HepG2 (cell line): ENCODE measurements around the gene NR2C1. TPM values are rescaled to one million over a fixed set of nuclear protein-coding genes. Genes with fewer than 3 reads are reported as not detected.

Experiments
- ATAC-seq: fragments of 200-7000 bp; cut with Tn5 transposase; 3 replicates; pipeline ENCODE4 v1.9.1; 2020; ENCODE audit warnings: mild to moderate bottlenecking, moderate library complexity
- BruUV-seq: library from RNA; stranded (reverse); fragments of 400-500 nt; replicated peaks from 2 replicates; lab custom pipeline; 2021; lab: Mats Ljungman, UMichigan
- CTCF ChIA-PET: fragments of 300-600 bp; formaldehyde crosslinking; extraction: SDS; loops from one replicate; lab custom pipeline; 2021; ENCODE audit warnings: low total read pairs, inconsistent platforms, low intra/inter-chr PET ratio; lab: Yijun Ruan, JAX
- POLR2A ChIA-PET: fragments of 350-600 bp; sonication (Branson Sonifier 250); formaldehyde crosslinking; loops from one replicate; lab custom pipeline; 2020; ENCODE audit warnings: antibody characterized with exemption, inconsistent platforms; lab: Yijun Ruan, JAX
- DNase-seq: peaks from one replicate; pipeline ENCODE4 v3.0.0-alpha.2; 2015; ENCODE audit warnings: low spot score
- FAIRE-seq: peaks from 3 replicates; lab custom pipeline; 2011; peaks lifted over from hg19 to GRCh38; lab: Jason Lieb, UNC
- H2AFZ ChIP-seq: one replicate; pipeline ENCODE4 v1.6.1; 2011; ENCODE audit warnings: low read length, inconsistent platforms
- H3K27ac ChIP-seq: fragments of 300-600 bp; 3 replicates; pipeline ENCODE4 v1.8.0; 2011; ENCODE audit warnings: mixed run types, mild to moderate bottlenecking, mixed read lengths, low read length, inconsistent platforms; ENCODE audit not compliant: insufficient read depth; ENCODE audit errors: extremely low read length
- H3K27me3 ChIP-seq, 2 experiments: fragments of 200-600 bp in 1 of 2; 2 replicates in 1 of 2; 3 replicates in 1 of 2; pipeline versions ENCODE4 v1.6.0 to v1.8.0; 2011; ENCODE audit warnings: low read length in 2 of 2, mild to moderate bottlenecking in 2 of 2, moderate library complexity in 2 of 2, inconsistent platforms in 1 of 2; ENCODE audit not compliant: insufficient read depth in 2 of 2, control insufficient read depth in 1 of 2
- H3K36me3 ChIP-seq, 2 experiments: fragments of 200-600 bp in 1 of 2; replicated peaks in 1 of 2; 2 replicates in 1 of 2; 3 replicates in 1 of 2; pipeline versions ENCODE4 v1.5.1 to v1.8.0; 2011; ENCODE audit warnings: low read length in 2 of 2, inconsistent platforms in 1 of 2; ENCODE audit not compliant: insufficient read depth in 2 of 2, control insufficient read depth in 1 of 2
- H3K4me1 ChIP-seq: 2 replicates; pipeline ENCODE4 v1.5.1; 2012; ENCODE audit warnings: low read length, inconsistent platforms; ENCODE audit not compliant: insufficient read depth
- H3K4me2 ChIP-seq: 2 replicates; pipeline ENCODE4 v1.6.0; 2011; ENCODE audit warnings: low read depth, low read length, inconsistent platforms
- H3K4me3 ChIP-seq, 3 experiments: fragments of 200-600 bp in 1 of 3; sonication (generic), shearing (Covaris generic) in 1 of 3; replicated peaks in 1 of 3; 2 replicates each; pipeline ENCODE4 v1.5.1; 2011 to 2016; ENCODE audit warnings: low read length in 3 of 3, inconsistent platforms in 2 of 3, low read depth in 2 of 3, mild to moderate bottlenecking in 2 of 3, control low read depth in 1 of 3, mixed read lengths in 1 of 3; ENCODE audit not compliant: insufficient read depth in 1 of 3
- H3K79me2 ChIP-seq: one replicate; pipeline ENCODE4 v1.6.1; 2011; ENCODE audit warnings: low read length, inconsistent platforms; ENCODE audit not compliant: insufficient read depth
- H3K9ac ChIP-seq: 2 replicates; pipeline ENCODE4 v1.6.0; 2011; ENCODE audit warnings: mild to moderate bottlenecking, low read depth, low read length, inconsistent platforms; ENCODE audit not compliant: insufficient read depth
- H3K9me3 ChIP-seq: 2 replicates; pipeline ENCODE4 v1.5.1; 2012; ENCODE audit warnings: mild to moderate bottlenecking, low read length
- H4K20me1 ChIP-seq: 2 replicates; pipeline ENCODE4 v1.6.0; 2011; ENCODE audit warnings: inconsistent platforms, mild to moderate bottlenecking, low read length, moderate library complexity; ENCODE audit not compliant: insufficient read depth
- FOXA1 ChIP-seq, 2 experiments: fragments of 450-650 bp in 1 of 2; sonication (generic) in 1 of 2; formaldehyde crosslinking in 1 of 2; IDR thresholded peaks; 2 replicates each; pipeline versions ENCODE4 v1.4.0 to v1.6.1; 2016 to 2020; ENCODE audit warnings: missing genetic modification reagents in 1 of 2
- KAT2B ChIP-seq: fragments of 150-350 bp; IDR thresholded peaks from 2 replicates; pipeline ENCODE4 v1.6.1; 2014; ENCODE audit warnings: low read depth, low read length, borderline replicate concordance
- ONECUT2 ChIP-seq: sonication (generic); formaldehyde crosslinking; IDR thresholded peaks from 2 replicates; pipeline ENCODE4 v1.4.0; 2020; ENCODE audit warnings: missing genetic modification reagents
- PBX3 ChIP-seq: sonication (generic); formaldehyde crosslinking; IDR thresholded peaks from 2 replicates; pipeline ENCODE4 v1.8.1; 2023; ENCODE audit warnings: missing genetic modification reagents, inconsistent platforms, borderline replicate concordance
- STAT5B ChIP-seq: sonication (generic); formaldehyde crosslinking; IDR thresholded peaks from 2 replicates; pipeline ENCODE4 v1.4.0; 2020; ENCODE audit warnings: missing genetic modification reagents
- YEATS2 ChIP-seq: sonication (generic); formaldehyde crosslinking; IDR thresholded peaks from 2 replicates; pipeline ENCODE4 v1.4.0; 2020; ENCODE audit warnings: missing genetic modification reagents, borderline replicate concordance
- ZMYM4 ChIP-seq: sonication (generic); formaldehyde crosslinking; IDR thresholded peaks from 2 replicates; pipeline ENCODE4 v1.8.1; 2023; ENCODE audit warnings: mild to moderate bottlenecking, missing genetic modification reagents
- ZNF318 ChIP-seq: sonication (generic); formaldehyde crosslinking; IDR thresholded peaks from 2 replicates; pipeline ENCODE4 v1.4.0; 2020; ENCODE audit warnings: mild to moderate bottlenecking, missing genetic modification reagents
- ZNF564 ChIP-seq: sonication (generic); formaldehyde crosslinking; IDR thresholded peaks from 2 replicates; pipeline ENCODE4 v1.8.1; 2023; ENCODE audit warnings: mild to moderate bottlenecking, missing genetic modification reagents
- ZNF609 ChIP-seq: sonication (generic); formaldehyde crosslinking; IDR thresholded peaks from 2 replicates; pipeline ENCODE4 v1.4.0; 2020; ENCODE audit warnings: mild to moderate bottlenecking, missing genetic modification reagents, borderline replicate concordance
- ZSCAN25 ChIP-seq: sonication (generic); formaldehyde crosslinking; IDR thresholded peaks from 2 replicates; pipeline ENCODE4 v1.8.0; 2022; ENCODE audit warnings: mild to moderate bottlenecking, missing genetic modification reagents
- WGBS: methylation state at CpG from one replicate; pipeline ENCODE4 v1.1.6; 2017; ENCODE audit warnings: low lambda C conversion rate; 5-methylcytosine and 5-hydroxymethylcytosine counted together
- in situ Hi-C: cut with HindIII; loops from 2 replicates; pipeline ENCODE4 v1.10.0; 2017; ENCODE audit warnings: low pct_unique_long_range_greater_than_20kb; ENCODE audit not compliant: extremely low pct_ligation_motif_present
- intact Hi-C: fragments of 100-400 bp; cut with micrococcal nuclease; formaldehyde crosslinking; loops from one replicate; pipeline ENCODE4 v1.10.0; 2022; ENCODE audit not compliant: unreplicated experiment
- polyA plus RNA-seq, 8 experiments: library from polyadenylated mRNA; depleted of rRNA in 3 of 8; stranded (reverse) in 7 of 8; unstranded in 1 of 8; fragments of >200 nt; fragmentation: Illumina TruSeq in 4 of 8; extraction: Trizol in 4 of 8; gene quantifications; 2 replicates each; pipeline versions ENCODE4 v1.2.1 to v1.2.3, GENCODE V29; 2011 to 2016; ENCODE audit warnings: low read depth in 4 of 8, missing spikeins in 1 of 8, mixed read lengths in 1 of 8; ENCODE audit not compliant: insufficient read depth in 1 of 8
- total RNA-seq, 5 experiments: library from RNA; depleted of rRNA; stranded (reverse); fragments of >200 nt; fragmentation: Illumina TruSeq; extraction: Trizol; gene quantifications; 2 replicates each; pipeline ENCODE4 v1.2.3, GENCODE V29; 2016; ENCODE audit warnings: low read depth in 1 of 5

The NR2C1 gene
- total and polyA plus RNA-seq, 2 of the 13 experiments (the other 11 are each of a cell fraction or from before 2014, with no cell fraction given) = 38.0 to 70.8 TPM

- no peaks in the 10 kb centered on the region for H3K9me3 ChIP-seq
- ChIA-PET CTCF (no interaction called here), POLR2A (no interaction called here)
- WGBS = 89% methylated on average over 7 of the region's 7 CpGs
- H4K20me1 ChIP-seq = no peaks in the 10 kb centered on the region
- DNase-seq (no peak), FAIRE-seq (no peak), ATAC-seq (no peak)
- peaks cover 0 to 6% of the 10 kb centered on the region in 2 experiments; a peak in 3 of 5 replicates for H3K36me3 ChIP-seq
- intact Hi-C loops (no loop called here), in situ Hi-C loops (loop anchor here (25.0 kb wide), 1 partner anchor 430 kb away; no protein-coding TSS in a partner anchor)
- H3K27ac ChIP-seq = no peak overlapping the region
- no peak overlapping the region for H3K4me2 ChIP-seq
- H2AFZ ChIP-seq = no peak overlapping the region
- H3K27me3 ChIP-seq = no peaks in the 10 kb centered on the region
- H3K4me1 ChIP-seq = no peaks in the 10 kb centered on the region
- BruUV-seq = no TSS peak
- no peaks in the 10 kb centered on the region for H3K79me2 ChIP-seq
- no peak overlapping the region for H3K9ac ChIP-seq
- no peak overlapping the region for H3K4me3 ChIP-seq
- TF ChIP-seq ZNF564 (CRISPR knock-in tag) = no peak
- TF ChIP-seq FOXA1 (IDR thresholded peaks at IDR 0.05) = no peak
- no peak for TF ChIP-seq FOXA1 (CRISPR knock-in tag; IDR thresholded peaks at IDR 0.05)
- no peak for TF ChIP-seq ZMYM4
- TF ChIP-seq STAT5B (CRISPR knock-in tag) = no peak
- TF ChIP-seq ZSCAN25 (CRISPR knock-in tag) = no peak
- TF ChIP-seq YEATS2 (CRISPR knock-in tag) = no peak
- no peak for TF ChIP-seq ZNF609 (CRISPR knock-in tag)
- TF ChIP-seq ONECUT2 (CRISPR knock-in tag) = no peak
- no peak for TF ChIP-seq KAT2B
- no peak for TF ChIP-seq PBX3 (CRISPR knock-in tag)
- TF ChIP-seq ZNF318 = no peak
Observed at GRCh38 chr12:95107362-95107761, 33.9 kb upstream of the NR2C1 start.
